ENCODE measurements around the gene EPM2A.

DNA sequence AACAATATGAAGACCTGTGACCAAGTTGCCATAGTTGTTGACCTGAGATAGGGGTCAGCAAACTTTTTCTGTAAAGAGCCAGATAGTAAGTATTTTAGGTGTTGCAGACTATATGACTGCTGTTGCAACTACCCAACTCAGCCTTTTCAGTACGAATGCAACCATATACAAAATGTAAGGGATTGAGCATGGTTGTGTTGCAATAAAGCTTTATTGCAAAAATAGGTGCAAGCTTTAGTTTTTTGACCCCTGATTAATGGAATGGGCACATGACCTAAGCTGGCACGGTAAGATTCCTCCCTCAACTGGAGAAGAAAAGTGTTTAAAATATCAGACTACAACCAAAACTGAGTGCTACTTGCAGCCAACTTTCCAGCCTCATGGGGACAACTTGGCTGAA is 17.3 kb upstream of the EPM2A start:
- no peak for TF ChIP-seq EZH2 (IDR thresholded peaks at IDR 0.05; ENCODE audit: borderline replicate concordance, insufficient read depth, low read length, poor library complexity, severe bottlenecking)
- TF ChIP-seq EP300 (conservative IDR thresholded peaks at IDR 0.05; ENCODE audit: poor library complexity, severe bottlenecking) = no peak
- TF ChIP-seq POLR2AphosphoS5 (IDR thresholded peaks at IDR 0.05) = no peak
- TF ChIP-seq, protein P1, sequence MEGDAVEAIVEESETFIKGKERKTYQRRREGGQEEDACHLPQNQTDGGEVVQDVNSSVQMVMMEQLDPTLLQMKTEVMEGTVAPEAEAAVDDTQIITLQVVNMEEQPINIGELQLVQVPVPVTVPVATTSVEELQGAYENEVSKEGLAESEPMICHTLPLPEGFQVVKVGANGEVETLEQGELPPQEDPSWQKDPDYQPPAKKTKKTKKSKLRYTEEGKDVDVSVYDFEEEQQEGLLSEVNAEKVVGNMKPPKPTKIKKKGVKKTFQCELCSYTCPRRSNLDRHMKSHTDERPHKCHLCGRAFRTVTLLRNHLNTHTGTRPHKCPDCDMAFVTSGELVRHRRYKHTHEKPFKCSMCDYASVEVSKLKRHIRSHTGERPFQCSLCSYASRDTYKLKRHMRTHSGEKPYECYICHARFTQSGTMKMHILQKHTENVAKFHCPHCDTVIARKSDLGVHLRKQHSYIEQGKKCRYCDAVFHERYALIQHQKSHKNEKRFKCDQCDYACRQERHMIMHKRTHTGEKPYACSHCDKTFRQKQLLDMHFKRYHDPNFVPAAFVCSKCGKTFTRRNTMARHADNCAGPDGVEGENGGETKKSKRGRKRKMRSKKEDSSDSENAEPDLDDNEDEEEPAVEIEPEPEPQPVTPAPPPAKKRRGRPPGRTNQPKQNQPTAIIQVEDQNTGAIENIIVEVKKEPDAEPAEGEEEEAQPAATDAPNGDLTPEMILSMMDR (IDR thresholded peaks at IDR 0.05; ENCODE audit: poor library complexity, severe bottlenecking) = no peak
- no peak for TF ChIP-seq MXI1 (conservative IDR thresholded peaks at IDR 0.05; ENCODE audit: poor library complexity, severe bottlenecking)
- TF ChIP-seq RAD21 (conservative IDR thresholded peaks at IDR 0.05) = no peak
